Stimulated activated CD8-positive, alpha-beta memory T cell treated with anti-CD3 and anti-CD28 coated beads, Interleukin-7, amount 100 ng/mL, for 4 hours (primary cell): ENCODE results near the gene DLGAP1.

Source experiments
- DNase-seq, 2 donors: peaks; one replicate each; pipeline ENCODE4 v3.0.0-alpha.2; 2020; ENCODE audit warnings: low read depth in 2 of 2

The DLGAP1 gene

GRCh38 chr18:4172196-4173100, 282.7 kb downstream of the DLGAP1 start:
- no peak for DNase-seq

- no peak for DNase-seq
Measured at GRCh38 chr18:4157352-4157751, 297.8 kb downstream of the DLGAP1 start.

DNA sequence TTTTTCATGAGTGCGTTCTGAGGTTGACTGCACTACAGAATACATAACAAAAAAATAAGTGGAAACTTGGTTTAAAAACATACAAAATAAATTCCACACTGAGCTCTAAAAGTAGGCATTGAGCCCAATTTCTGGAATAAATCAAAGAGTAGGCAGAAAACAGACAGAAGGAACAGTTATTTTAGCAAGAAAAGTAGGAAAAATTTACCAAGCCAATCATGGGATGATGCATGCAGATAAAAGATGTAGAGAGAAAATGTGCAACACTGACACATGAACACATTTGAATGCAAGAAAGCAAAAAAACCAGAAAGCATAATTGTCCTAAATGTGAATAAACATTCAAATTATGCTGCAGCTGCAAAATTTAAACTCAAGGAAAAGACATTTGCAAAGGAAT, 308.3 kb downstream of the DLGAP1 start:
- DNase-seq = no peak

GRCh38 chr18:4144201-4144600, 310.9 kb downstream of the DLGAP1 start:
- no peak for DNase-seq

DNA sequence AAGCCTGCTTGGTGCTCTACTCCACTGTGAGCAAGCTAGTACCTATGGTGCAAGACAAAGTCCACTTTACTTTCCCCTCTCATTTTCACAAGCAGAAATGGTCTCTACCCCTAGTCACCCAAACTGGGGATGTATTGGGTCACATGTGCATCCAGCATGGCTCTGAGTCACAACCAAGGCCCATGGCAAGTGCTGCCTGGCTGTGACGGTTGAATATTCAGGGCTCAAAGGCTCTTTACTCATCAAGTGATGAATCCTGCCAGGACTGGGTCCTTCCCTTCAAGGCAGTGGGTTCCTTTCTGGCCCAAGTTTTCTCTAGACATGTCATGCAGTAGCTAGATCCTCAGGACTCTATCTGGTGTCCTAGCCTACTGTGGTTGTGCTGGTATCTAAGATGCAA, 311.5 kb downstream of the DLGAP1 start:
- DNase-seq = no peak

- DNase-seq = no peak
Measured at GRCh38 chr18:4142876-4143275, 312.2 kb downstream of the DLGAP1 start.

DNA sequence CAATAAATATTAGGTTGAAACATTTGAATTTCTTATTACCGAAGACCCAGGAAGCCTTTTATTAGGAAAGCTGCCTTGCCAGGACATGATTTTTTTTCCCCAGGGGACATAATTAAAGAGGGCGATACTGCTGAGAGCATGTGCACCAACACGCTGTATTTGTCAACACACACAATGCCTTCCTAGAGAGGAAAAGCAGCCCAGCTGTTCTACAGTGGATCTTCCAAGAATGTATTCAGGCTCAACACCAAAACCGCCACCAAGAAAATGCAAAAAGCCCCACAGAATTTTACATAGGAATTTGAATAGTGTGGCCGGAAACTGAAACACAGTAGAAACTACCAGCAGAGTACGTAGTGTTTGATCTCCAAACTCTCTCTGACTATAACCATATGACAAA, 320.4 kb downstream of the DLGAP1 start:
- no peak for DNase-seq

DNA sequence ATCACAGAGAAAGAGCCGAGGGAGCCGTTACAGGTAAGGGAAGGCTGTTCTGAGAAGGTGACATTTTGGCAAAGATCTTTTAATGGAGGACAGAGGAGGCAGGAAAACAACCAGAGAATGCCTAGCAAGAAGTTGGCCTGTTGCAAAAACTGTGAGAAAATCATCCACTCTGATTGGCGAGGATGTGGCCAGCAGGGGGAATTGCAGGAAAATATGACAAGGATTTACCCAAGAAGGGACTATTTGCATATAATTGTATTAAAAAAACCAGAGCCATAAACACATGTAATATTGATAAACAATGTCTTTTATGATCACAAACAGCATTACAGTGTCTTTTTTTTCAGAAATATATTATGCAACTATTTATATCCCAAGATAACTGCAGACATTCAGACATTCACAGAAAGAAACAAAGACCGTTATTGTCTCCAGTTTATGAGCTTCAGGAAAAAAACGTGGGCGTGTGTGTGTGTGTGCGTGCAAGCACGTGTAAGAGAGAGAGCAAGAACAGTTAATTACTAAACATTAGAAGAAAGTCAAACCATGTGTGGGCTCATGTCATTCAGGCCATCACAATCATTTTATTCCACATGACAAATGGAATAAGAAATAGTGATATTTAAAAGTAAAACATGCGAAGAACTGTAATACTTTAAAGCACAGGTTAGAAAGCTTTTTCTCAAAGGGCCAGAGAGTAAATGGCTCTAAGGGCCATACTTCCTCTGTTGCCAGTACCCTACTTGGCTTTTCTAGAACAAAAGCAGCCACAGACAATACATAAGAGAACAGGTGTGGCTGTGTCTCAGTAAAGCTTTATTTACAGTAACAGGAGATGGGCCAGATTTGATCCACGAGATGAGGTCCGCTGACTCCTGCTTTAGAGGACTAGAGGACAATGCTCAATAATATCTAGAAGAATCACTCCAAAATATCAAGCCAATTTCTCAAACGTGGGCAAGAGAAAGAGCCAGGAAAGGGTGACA, 324.1 kb downstream of the DLGAP1 start:
- no peak for DNase-seq

GRCh38 chr18:4126939-4127338, 328.2 kb downstream of the DLGAP1 start:
- no peak for DNase-seq

DNA sequence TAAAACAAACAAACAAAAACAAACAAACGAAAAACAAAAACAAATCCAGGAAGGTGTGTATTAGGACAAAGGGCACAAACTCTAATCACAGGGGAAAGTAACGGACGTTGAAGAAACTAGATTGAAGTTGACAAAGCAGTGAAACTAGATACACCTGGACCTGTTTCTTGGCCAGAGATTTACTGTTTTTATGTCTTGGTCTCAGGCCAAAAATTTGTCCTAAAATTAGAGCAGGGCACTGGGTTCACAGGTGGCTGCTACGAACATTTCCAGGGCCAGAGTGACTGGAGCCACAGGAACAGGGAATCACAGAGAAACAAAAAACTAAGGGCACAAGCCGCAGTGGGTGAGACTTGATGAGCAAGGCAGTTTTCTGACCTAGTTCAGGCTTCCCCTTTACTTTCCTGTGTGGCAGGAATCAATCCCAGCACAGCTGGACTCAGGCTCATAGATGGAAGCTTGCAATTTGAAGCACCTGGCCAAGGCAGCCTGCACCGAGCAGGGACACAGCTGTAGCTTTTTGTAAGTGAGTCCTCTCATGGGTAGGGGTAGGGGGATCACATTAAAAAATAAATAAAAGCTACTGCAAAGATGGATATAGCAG, 329.4 kb downstream of the DLGAP1 start:
- DNase-seq = no peak

DNA sequence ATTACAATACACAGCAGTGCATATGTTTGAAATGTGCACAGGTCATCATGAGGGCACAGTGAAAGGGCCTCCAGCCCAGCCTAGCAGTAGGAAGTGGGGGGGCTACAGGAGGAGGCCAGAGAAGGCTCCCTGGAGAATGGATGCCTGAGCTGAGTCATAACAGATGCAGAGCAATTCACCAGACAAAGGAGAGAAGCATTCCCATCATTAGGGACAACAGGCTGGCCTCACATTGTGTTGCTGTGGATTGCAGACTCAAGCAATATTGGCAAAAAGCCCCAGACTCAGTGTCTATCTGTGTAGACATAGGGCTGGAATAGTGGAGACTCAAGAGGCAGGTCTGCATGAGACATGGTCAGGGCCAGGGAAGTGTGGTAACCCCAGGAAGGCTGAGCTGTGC, 329.9 kb downstream of the DLGAP1 start:
- no peak for DNase-seq

DNA sequence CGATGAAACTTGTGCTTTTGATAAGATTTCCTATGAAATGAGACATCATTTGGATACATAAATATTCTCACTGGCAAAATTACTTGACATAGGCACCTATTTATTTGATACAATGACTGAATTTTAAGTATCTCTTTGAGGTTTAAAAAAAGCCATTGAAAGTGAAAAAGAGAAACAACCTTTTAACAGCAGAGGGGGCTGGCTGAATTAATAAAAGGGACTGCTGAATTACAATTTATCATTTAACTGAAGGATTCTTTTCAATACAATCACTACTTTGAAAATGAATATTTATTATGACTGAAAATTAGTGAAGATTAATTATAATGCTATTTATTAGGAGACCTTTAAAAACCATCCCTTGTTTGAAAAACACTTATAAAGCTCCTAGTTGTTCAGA, 335.3 kb downstream of the DLGAP1 start:
- DNase-seq = no peak

DNA sequence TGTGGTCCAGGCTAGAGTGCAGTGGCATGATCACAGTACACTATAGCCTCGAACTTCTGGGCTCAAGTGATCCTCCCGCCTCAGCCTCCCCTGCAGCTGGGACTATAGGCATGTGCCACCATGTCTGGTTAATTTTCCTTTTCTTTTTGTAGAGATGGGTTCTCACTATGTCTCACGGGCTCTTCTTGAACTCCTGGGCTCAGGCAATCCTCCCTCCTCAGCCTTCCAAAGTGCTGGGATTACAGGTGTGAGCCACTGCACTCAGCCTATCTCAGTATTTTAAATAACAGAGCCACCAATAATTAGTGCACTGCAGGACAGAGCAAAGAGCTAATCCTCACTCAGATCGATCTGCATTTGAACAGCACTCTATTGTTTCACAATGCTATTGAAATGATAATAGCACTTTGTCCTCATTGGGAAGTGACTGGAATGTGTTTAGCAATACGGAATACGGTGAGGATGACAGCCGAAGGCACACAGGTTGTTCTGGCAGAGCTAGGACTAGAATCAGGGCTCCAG, 335.9 kb downstream of the DLGAP1 start:
- no peak for DNase-seq

- no peak for DNase-seq
Measured at GRCh38 chr18:4108016-4108415, 347.1 kb downstream of the DLGAP1 start.

GRCh38 chr18:4107049-4107467, 348.0 kb downstream of the DLGAP1 start:
- DNase-seq = no peak

- peak; percentile 1 to 40 for DNase-seq
Measured at GRCh38 chr18:4106407-4107033, 348.6 kb downstream of the DLGAP1 start.

GRCh38 chr18:4102901-4103300, 352.2 kb downstream of the DLGAP1 start:
- no peak for DNase-seq

DNA sequence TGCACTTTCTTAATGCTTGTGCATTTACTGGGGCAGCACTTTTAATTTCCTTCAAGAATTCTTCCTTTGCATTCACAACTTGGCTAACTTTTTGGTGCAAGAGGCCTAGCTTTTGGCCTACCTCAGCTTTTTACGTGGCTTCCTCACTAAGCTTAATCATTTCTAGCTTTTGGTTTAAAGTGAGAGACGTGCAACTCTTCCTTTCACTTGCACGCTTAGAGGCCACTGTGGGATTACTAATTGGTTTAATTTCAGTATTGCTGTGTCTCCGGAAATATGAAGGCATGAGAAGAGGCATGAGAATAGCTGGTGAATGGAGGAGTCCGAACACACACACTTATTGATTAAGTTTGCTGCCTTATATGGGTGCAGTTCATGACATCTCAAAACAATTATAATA, 354.1 kb downstream of the DLGAP1 start:
- DNase-seq = no peak

DNA sequence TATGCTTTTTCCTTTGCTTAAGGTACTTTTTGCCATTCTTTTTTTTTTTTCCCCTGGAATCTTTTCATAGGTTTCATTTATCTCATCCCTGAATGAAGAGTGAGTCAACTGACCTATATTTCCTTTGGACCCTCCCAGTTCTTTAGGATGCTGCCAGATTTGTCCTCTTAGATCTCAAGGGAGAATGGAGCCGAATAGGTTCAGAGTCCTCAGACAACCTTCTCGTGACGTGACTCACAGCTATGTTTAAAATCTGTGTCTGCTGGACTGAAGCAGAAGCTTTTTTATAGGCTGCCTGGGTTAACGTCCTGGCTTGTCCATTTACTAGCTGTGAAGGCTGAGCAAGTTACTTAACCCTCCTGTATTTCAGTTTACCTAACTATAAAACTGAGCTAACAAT, 358.6 kb downstream of the DLGAP1 start:
- DNase-seq = no peak

DNA sequence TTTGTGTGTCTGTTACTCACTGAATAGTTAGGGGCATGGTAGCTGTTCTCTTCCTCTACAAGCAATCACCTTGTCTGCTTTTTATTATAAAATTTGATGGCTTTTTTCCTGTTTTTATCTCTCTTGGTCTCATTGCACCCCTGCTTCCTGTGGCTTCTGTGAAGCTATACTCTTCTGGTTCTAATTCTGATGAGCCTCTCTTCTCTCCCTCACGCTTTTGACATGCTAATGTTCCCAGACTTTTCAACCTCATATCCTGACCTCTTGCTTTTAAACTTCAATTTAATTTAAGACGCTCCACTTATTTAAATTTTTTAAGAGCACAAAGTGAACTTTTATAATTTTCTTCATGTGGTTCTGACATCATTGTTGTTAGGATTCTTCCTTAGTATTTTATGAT, 361.4 kb downstream of the DLGAP1 start:
- DNase-seq = no peak

DNA sequence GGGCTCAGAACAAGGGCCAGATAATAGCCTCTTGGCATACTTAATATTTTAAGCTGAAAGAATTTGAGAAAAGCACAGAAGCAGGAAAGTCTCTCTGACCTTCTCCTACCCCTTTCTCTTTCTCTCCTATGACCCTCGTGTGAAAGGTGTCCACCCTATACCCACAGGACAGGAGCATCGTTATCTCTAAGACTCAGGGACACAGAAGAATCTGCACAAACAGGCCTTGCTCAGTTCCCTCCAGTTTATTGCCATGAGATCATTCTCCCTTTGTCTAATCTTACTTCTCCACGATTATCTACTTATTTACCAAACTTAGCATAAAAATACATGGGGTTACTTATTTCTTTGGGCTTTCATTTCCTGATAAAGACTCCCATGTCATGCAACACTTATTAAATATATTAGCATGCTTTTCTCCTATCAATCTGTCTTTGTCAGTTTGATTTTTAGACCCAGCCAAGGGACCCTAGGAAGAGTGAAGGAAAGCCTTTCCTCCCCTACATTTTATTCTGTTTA, 370.7 kb downstream of the DLGAP1 start:
- DNase-seq = no peak
